DND-41 (cell line): Measurements from ENCODE around the gene HECA.

Source experiments
- ATAC-seq: fragments of 200-7000 bp; cut with Tn5 transposase; 3 replicates; pipeline ENCODE4 v1.9.1; 2021; ENCODE audit warnings: low read depth; ENCODE audit not compliant: insufficient read depth
- DNase-seq: peaks from one replicate; pipeline ENCODE4 v3.0.0-alpha.2; 2020
- H2AFZ ChIP-seq: 2 replicates; pipeline ENCODE4 v1.6.0; 2012; ENCODE audit warnings: low read depth, low read length
- H3K27ac ChIP-seq: 2 replicates; pipeline ENCODE4 v1.5.1; 2012; ENCODE audit warnings: low read length, inconsistent platforms
- H3K27me3 ChIP-seq: fragments of 200-600 bp; sonication (generic); 2 replicates; pipeline ENCODE4 v1.6.0; 2012; ENCODE audit warnings: low read length, mild to moderate bottlenecking, inconsistent platforms; ENCODE audit not compliant: insufficient read depth, poor library complexity
- H3K36me3 ChIP-seq: 2 replicates; pipeline ENCODE4 v1.5.1; 2012; ENCODE audit warnings: low read length, inconsistent platforms; ENCODE audit not compliant: insufficient read depth
- H3K4me1 ChIP-seq: 2 replicates; pipeline ENCODE4 v1.5.1; 2012; ENCODE audit warnings: mild to moderate bottlenecking, low read length; ENCODE audit not compliant: insufficient read depth
- H3K4me2 ChIP-seq: 2 replicates; pipeline ENCODE4 v1.6.0; 2012; ENCODE audit warnings: mild to moderate bottlenecking, moderate library complexity, low read length, inconsistent platforms; ENCODE audit not compliant: insufficient read depth
- H3K4me3 ChIP-seq, 2 experiments: fragments of 200-600 bp in 1 of 2; shearing (Covaris generic) in 1 of 2; 2 replicates each; pipeline ENCODE4 v1.5.1; 2012 to 2016; ENCODE audit warnings: inconsistent platforms in 2 of 2, low read length in 2 of 2, mild to moderate bottlenecking in 2 of 2, low read depth in 1 of 2, moderate library complexity in 1 of 2
- H3K79me2 ChIP-seq: 2 replicates; pipeline ENCODE4 v1.6.0; 2012; ENCODE audit warnings: low read length, inconsistent platforms; ENCODE audit not compliant: insufficient read depth
- H3K9ac ChIP-seq: 2 replicates; pipeline ENCODE4 v1.6.0; 2012; ENCODE audit warnings: low read depth, mild to moderate bottlenecking, inconsistent platforms, low read length, moderate library complexity
- H3K9me3 ChIP-seq: 2 replicates; pipeline ENCODE4 v1.5.1; 2012; ENCODE audit warnings: low read length, moderate library complexity, mild to moderate bottlenecking, inconsistent platforms; ENCODE audit not compliant: insufficient read depth, severe bottlenecking
- H4K20me1 ChIP-seq: 2 replicates; pipeline ENCODE4 v1.6.0; 2012; ENCODE audit warnings: low read length; ENCODE audit not compliant: insufficient read depth
- CTCF ChIP-seq: IDR thresholded peaks from 2 replicates; pipeline ENCODE4 v1.5.1; 2012; ENCODE audit warnings: borderline replicate concordance, low read length, moderate library complexity, mild to moderate bottlenecking; ENCODE audit not compliant: poor library complexity, severe bottlenecking; ENCODE audit errors: extremely low read depth
- EZH2 ChIP-seq: IDR thresholded peaks from 3 replicates; pipeline ENCODE4 v1.6.1; 2012; ENCODE audit warnings: borderline replicate concordance, low read depth, mild to moderate bottlenecking, moderate library complexity, low read length, inconsistent platforms; ENCODE audit not compliant: severe bottlenecking

The HECA gene

GRCh38 chr6:139149383-139149782 lies 14.5 kb downstream of the HECA start:
- H3K4me1 ChIP-seq: 0 out of 2 replicates have a peak, but pooled peaks cover 2% of the 10 kb centered on the region
- no peak overlapping the region for H2AFZ ChIP-seq
- H3K27me3 ChIP-seq: no peaks in the 10 kb centered on the region
- no peak overlapping the region for H3K4me2 ChIP-seq
- ATAC-seq (no peak), DNase-seq (no peak)
- peaks cover 70% of the 10 kb centered on the region for H4K20me1 ChIP-seq
- no peak for TF ChIP-seq EZH2
- no peak for TF ChIP-seq CTCF
- no peak overlapping the region for H3K27ac ChIP-seq
- no peak overlapping the region for H3K4me3 ChIP-seq
- H3K9me3 ChIP-seq: no peaks in the 10 kb centered on the region
- peaks cover 94% of the 10 kb centered on the region for H3K79me2 ChIP-seq
- no peaks in the 10 kb centered on the region; the same call in 1 of the 2 replicates for H3K36me3 ChIP-seq
- no peak overlapping the region for H3K9ac ChIP-seq

- no peaks in the 10 kb centered on the region for H3K27me3 ChIP-seq
- H3K9me3 ChIP-seq: no peaks in the 10 kb centered on the region
- H4K20me1 ChIP-seq: peaks cover 74% of the 10 kb centered on the region
- TF ChIP-seq CTCF (no peak), EZH2 (no peak)
- H2AFZ ChIP-seq: no peak overlapping the region
- no peaks in the 10 kb centered on the region; the same call in 1 of the 2 replicates for H3K36me3 ChIP-seq
- ATAC-seq: no peak
- no peak overlapping the region for H3K4me2 ChIP-seq
- no peak overlapping the region for H3K9ac ChIP-seq
- no peak for DNase-seq
- no peak overlapping the region for H3K27ac ChIP-seq
- peaks cover 94% of the 10 kb centered on the region for H3K79me2 ChIP-seq
- H3K4me3 ChIP-seq: no peak overlapping the region
- H3K4me1 ChIP-seq: no peaks in the 10 kb centered on the region
Measured at GRCh38 chr6:139150920-139151319, 16.0 kb downstream of the HECA start.

GRCh38 chr6:139151425-139152087 lies 16.7 kb downstream of the HECA start:
- Histone ChIP-seq H3K4me3 (no peak overlapping the region), H2AFZ (no peak overlapping the region), H3K36me3 (peaks cover 2% of the 10 kb centered on the region), H3K9ac (no peak overlapping the region), H3K4me1 (no peaks in the 10 kb centered on the region), H3K9me3 (no peaks in the 10 kb centered on the region), H4K20me1 (peaks cover 72% of the 10 kb centered on the region), H3K27ac (no peak overlapping the region), H3K27me3 (no peaks in the 10 kb centered on the region), H3K79me2 (peaks cover 91% of the 10 kb centered on the region), H3K4me2 (no peak overlapping the region)
- ATAC-seq (no peak), DNase-seq (no peak)
- no peak for TF ChIP-seq CTCF
- no peak for TF ChIP-seq EZH2
